Measurements from ENCODE around the gene PSMC3.

The PSMC3 gene

GRCh38 chr11:47442514-47442913 lies 16.3 kb upstream of the PSMC3 start:
- no peaks in the 10 kb centered on the region for H3K36me3 ChIP-seq (ENCODE audit: control insufficient read depth, insufficient read depth, low read length)
- H3K4me1 ChIP-seq (ENCODE audit: control insufficient read depth, insufficient read depth, low read length) = no peaks in the 10 kb centered on the region
- no peaks in the 10 kb centered on the region for H3K27me3 ChIP-seq (ENCODE audit: control insufficient read depth, insufficient read depth, low read length)
- no peak overlapping the region for H3K27ac ChIP-seq (ENCODE audit: low read depth, low read length)
- no peak overlapping the region for H3K4me3 ChIP-seq (ENCODE audit: low read depth, low read length)
- no peaks in the 10 kb centered on the region for H3K9me3 ChIP-seq (ENCODE audit: control insufficient read depth, insufficient read depth, low read length)
- no peak overlapping the region for H3K9ac ChIP-seq (ENCODE audit: low read depth, low read length)

DNA sequence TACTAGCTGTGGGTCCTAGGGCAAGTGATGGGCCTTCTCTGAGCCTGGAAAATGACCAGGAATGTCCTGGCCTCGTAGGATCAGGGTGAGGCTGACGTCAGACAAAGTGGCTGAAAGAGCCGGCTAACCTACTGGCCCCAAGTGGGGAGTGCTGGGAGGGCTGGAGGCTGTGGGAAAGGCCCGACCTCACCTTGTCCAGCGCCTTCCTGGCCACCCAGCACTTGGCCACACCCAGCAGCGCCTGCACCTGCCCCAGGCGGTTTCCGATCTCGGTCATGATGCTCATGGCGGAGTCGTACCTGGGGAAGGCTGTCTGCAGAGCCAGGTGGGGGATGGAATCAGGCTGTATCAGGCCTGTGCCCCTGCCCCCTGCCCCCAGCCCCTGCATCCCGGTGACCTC lies 15.2 kb upstream of the PSMC3 start:
- no peaks in the 10 kb centered on the region for H3K36me3 ChIP-seq (ENCODE audit: control insufficient read depth, insufficient read depth, low read length)
- no peaks in the 10 kb centered on the region for H3K4me1 ChIP-seq (ENCODE audit: control insufficient read depth, insufficient read depth, low read length)
- no peak overlapping the region for H3K9ac ChIP-seq (ENCODE audit: low read depth, low read length)
- H3K4me3 ChIP-seq (ENCODE audit: low read depth, low read length) = no peak overlapping the region
- no peak overlapping the region for H3K27ac ChIP-seq (ENCODE audit: low read depth, low read length)
- no peaks in the 10 kb centered on the region for H3K27me3 ChIP-seq (ENCODE audit: control insufficient read depth, insufficient read depth, low read length)
- H3K9me3 ChIP-seq (ENCODE audit: control insufficient read depth, insufficient read depth, low read length) = no peaks in the 10 kb centered on the region

DNA sequence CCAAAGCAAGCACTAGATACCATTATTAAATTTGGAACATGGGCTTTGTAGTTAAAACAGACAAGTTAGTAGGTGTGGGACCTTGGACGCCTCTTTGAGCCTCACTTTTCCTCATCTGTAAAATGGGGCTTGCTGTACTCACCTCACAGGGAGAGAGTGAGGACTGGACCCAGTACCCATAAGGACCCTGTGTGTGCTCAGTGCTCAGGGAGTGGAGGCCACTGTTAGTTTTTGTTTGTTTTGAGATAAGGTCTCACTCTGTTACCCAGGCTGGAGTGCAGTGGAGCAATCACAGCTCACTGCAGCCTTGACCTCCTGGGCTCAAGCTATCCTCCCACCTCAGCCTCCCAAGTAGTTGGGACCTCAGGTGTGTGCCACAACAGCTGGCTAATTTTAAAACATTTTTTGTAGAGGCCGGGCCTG lies 13.8 kb upstream of the PSMC3 start:
- no peak overlapping the region for H3K4me3 ChIP-seq (ENCODE audit: low read depth, low read length)
- no peaks in the 10 kb centered on the region for H3K9me3 ChIP-seq (ENCODE audit: control insufficient read depth, insufficient read depth, low read length)
- no peak overlapping the region for H3K9ac ChIP-seq (ENCODE audit: low read depth, low read length)
- no peak overlapping the region for H3K27ac ChIP-seq (ENCODE audit: low read depth, low read length)
- H3K36me3 ChIP-seq (ENCODE audit: control insufficient read depth, insufficient read depth, low read length) = no peaks in the 10 kb centered on the region
- no peaks in the 10 kb centered on the region for H3K4me1 ChIP-seq (ENCODE audit: control insufficient read depth, insufficient read depth, low read length)
- no peaks in the 10 kb centered on the region for H3K27me3 ChIP-seq (ENCODE audit: control insufficient read depth, insufficient read depth, low read length)

- Histone ChIP-seq H3K9ac (ENCODE audit: low read depth, low read length) (no peak overlapping the region), H3K4me1 (ENCODE audit: control insufficient read depth, insufficient read depth, low read length) (no peaks in the 10 kb centered on the region), H3K9me3 (ENCODE audit: control insufficient read depth, insufficient read depth, low read length) (no peaks in the 10 kb centered on the region), H3K27ac (ENCODE audit: low read depth, low read length) (no peak overlapping the region), H3K27me3 (ENCODE audit: control insufficient read depth, insufficient read depth, low read length) (no peaks in the 10 kb centered on the region), H3K36me3 (ENCODE audit: control insufficient read depth, insufficient read depth, low read length) (no peaks in the 10 kb centered on the region), H3K4me3 (ENCODE audit: low read depth, low read length) (no peak overlapping the region)
Measured at GRCh38 chr11:47438721-47439120, 12.5 kb upstream of the PSMC3 start.

DNA sequence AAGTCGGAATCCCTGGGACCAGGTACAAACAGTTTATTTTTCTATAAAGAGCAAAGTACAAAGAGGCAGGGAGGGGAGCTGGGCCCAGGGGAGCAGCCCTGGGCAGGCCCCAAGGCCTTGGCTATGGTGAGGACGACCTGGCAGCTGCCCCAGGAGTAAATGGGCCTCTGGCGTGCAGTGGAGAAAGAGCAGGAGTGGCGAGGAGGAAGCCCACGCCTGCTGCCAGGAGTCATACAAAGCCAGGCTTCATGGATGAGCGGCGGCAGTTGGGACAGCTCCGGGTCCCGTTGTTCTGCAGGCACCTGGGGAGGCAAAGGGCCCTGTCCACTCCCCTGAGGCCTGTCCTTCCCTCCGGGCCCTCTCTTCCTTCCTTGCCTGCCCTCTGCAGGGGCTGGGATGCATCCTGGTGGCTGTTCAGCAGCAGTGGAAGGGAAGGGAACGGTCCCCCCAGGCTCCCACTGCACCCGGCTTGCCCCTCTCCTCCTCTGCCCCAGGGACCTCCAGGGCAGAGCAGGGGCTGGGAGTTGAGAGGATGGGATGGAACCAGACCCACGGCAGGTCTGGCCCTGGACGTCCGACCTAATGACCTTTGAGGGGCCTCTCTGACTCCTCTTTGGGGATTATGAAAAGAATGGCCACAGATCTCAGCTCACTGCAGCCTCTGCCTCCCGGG lies 11.6 kb upstream of the PSMC3 start:
- no peak overlapping the region for H3K27ac ChIP-seq (ENCODE audit: low read depth, low read length)
- H3K4me3 ChIP-seq (ENCODE audit: low read depth, low read length) = no peak overlapping the region
- H3K27me3 ChIP-seq (ENCODE audit: control insufficient read depth, insufficient read depth, low read length) = no peaks in the 10 kb centered on the region
- no peaks in the 10 kb centered on the region for H3K9me3 ChIP-seq (ENCODE audit: control insufficient read depth, insufficient read depth, low read length)
- H3K36me3 ChIP-seq (ENCODE audit: control insufficient read depth, insufficient read depth, low read length) = no peaks in the 10 kb centered on the region
- H3K9ac ChIP-seq (ENCODE audit: low read depth, low read length) = no peak overlapping the region
- H3K4me1 ChIP-seq (ENCODE audit: control insufficient read depth, insufficient read depth, low read length) = no peaks in the 10 kb centered on the region

GRCh38 chr11:47437218-47437745 lies 11.0 kb upstream of the PSMC3 start:
- no peaks in the 10 kb centered on the region for H3K4me1 ChIP-seq (ENCODE audit: control insufficient read depth, insufficient read depth, low read length)
- no peak overlapping the region for H3K27ac ChIP-seq (ENCODE audit: low read depth, low read length)
- no peaks in the 10 kb centered on the region for H3K9me3 ChIP-seq (ENCODE audit: control insufficient read depth, insufficient read depth, low read length)
- no peaks in the 10 kb centered on the region for H3K27me3 ChIP-seq (ENCODE audit: control insufficient read depth, insufficient read depth, low read length)
- H3K9ac ChIP-seq (ENCODE audit: low read depth, low read length) = no peak overlapping the region
- H3K36me3 ChIP-seq (ENCODE audit: control insufficient read depth, insufficient read depth, low read length) = no peaks in the 10 kb centered on the region
- H3K4me3 ChIP-seq (ENCODE audit: low read depth, low read length) = no peak overlapping the region

GRCh38 chr11:47436726-47437125 lies 10.5 kb upstream of the PSMC3 start:
- H3K27ac ChIP-seq (ENCODE audit: low read depth, low read length) = no peak overlapping the region

DNA sequence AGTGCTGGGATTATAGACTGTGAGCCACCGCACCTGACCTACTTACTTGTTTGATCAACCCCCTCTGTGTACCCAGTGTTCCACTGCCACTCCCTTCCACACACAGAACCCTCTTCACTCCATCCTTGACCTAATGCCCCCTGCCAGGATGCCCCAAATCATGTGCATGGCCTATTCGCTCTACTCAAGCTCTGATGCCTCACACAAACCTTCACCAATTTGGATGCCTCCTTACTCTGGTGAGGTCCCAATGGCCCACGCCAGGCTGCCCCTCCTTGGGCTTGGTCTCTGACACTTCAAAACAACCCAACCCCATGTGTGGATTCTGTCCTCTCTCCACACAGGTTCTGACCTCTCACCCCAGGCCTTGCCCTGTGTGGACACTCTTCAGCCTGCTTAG lies 9.4 kb upstream of the PSMC3 start:
- H3K36me3 ChIP-seq (ENCODE audit: control insufficient read depth, insufficient read depth, low read length) = no peaks in the 10 kb centered on the region
- no peak overlapping the region for H3K4me3 ChIP-seq (ENCODE audit: low read depth, low read length)
- no peak overlapping the region for H3K9ac ChIP-seq (ENCODE audit: low read depth, low read length)
- no peak overlapping the region for H3K27ac ChIP-seq (ENCODE audit: low read depth, low read length)
- no peaks in the 10 kb centered on the region for H3K4me1 ChIP-seq (ENCODE audit: control insufficient read depth, insufficient read depth, low read length)
- no peaks in the 10 kb centered on the region for H3K9me3 ChIP-seq (ENCODE audit: control insufficient read depth, insufficient read depth, low read length)
- no peaks in the 10 kb centered on the region for H3K27me3 ChIP-seq (ENCODE audit: control insufficient read depth, insufficient read depth, low read length)

More at GRCh38 chr11:47436726-47437125, 10.5 kb upstream of the PSMC3 start:
- Histone ChIP-seq H3K4me3 (ENCODE audit: low read depth, low read length) (no peak overlapping the region), H3K9ac (ENCODE audit: low read depth, low read length) (no peak overlapping the region), H3K4me1 (ENCODE audit: control insufficient read depth, insufficient read depth, low read length) (no peaks in the 10 kb centered on the region), H3K27me3 (ENCODE audit: control insufficient read depth, insufficient read depth, low read length) (no peaks in the 10 kb centered on the region), H3K36me3 (ENCODE audit: control insufficient read depth, insufficient read depth, low read length) (no peaks in the 10 kb centered on the region), H3K9me3 (ENCODE audit: control insufficient read depth, insufficient read depth, low read length) (no peaks in the 10 kb centered on the region)

- H3K4me3 ChIP-seq (ENCODE audit: low read depth, low read length) = no peak overlapping the region
- no peaks in the 10 kb centered on the region for H3K4me1 ChIP-seq (ENCODE audit: control insufficient read depth, insufficient read depth, low read length)
- H3K9me3 ChIP-seq (ENCODE audit: control insufficient read depth, insufficient read depth, low read length) = no peaks in the 10 kb centered on the region
- H3K9ac ChIP-seq (ENCODE audit: low read depth, low read length) = no peak overlapping the region
- H3K36me3 ChIP-seq (ENCODE audit: control insufficient read depth, insufficient read depth, low read length) = no peaks in the 10 kb centered on the region
- no peak overlapping the region for H3K27ac ChIP-seq (ENCODE audit: low read depth, low read length)
- H3K27me3 ChIP-seq (ENCODE audit: control insufficient read depth, insufficient read depth, low read length) = no peaks in the 10 kb centered on the region
Measured at GRCh38 chr11:47434011-47434786, 8.0 kb upstream of the PSMC3 start.

DNA sequence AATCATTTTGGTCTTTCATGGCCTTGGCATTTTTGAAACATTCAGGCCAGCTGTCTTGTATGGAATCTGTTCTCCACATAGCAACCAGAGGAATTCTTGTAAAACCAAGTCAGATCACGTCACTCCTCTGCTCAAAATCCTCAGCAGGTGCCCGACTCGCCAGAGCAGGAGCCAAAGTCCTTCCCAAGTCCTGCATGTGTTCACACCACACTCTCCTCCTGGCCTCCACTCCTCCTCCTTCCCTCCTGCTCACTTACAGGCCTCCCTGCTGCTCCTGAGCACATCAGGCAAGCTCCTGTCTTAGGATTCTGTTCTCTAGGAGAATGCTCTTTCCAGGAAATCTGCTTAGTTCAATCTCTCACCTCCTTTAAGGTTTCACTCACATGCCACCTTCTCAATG lies 6.9 kb upstream of the PSMC3 start:
- Histone ChIP-seq H3K27me3 (ENCODE audit: control insufficient read depth, insufficient read depth, low read length) (no peaks in the 10 kb centered on the region), H3K9me3 (ENCODE audit: control insufficient read depth, insufficient read depth, low read length) (no peaks in the 10 kb centered on the region), H3K9ac (ENCODE audit: low read depth, low read length) (no peak overlapping the region), H3K27ac (ENCODE audit: low read depth, low read length) (no peak overlapping the region), H3K36me3 (ENCODE audit: control insufficient read depth, insufficient read depth, low read length) (no peaks in the 10 kb centered on the region), H3K4me3 (ENCODE audit: low read depth, low read length) (no peak overlapping the region), H3K4me1 (ENCODE audit: control insufficient read depth, insufficient read depth, low read length) (no peaks in the 10 kb centered on the region)

- H3K9me3 ChIP-seq (ENCODE audit: control insufficient read depth, insufficient read depth, low read length) = no peaks in the 10 kb centered on the region
- no peaks in the 10 kb centered on the region for H3K36me3 ChIP-seq (ENCODE audit: control insufficient read depth, insufficient read depth, low read length)
- H3K27me3 ChIP-seq (ENCODE audit: control insufficient read depth, insufficient read depth, low read length) = no peaks in the 10 kb centered on the region
- H3K27ac ChIP-seq (ENCODE audit: low read depth, low read length) = no peak overlapping the region
- no peak overlapping the region for H3K4me3 ChIP-seq (ENCODE audit: low read depth, low read length)
- H3K9ac ChIP-seq (ENCODE audit: low read depth, low read length) = no peak overlapping the region
- H3K4me1 ChIP-seq (ENCODE audit: control insufficient read depth, insufficient read depth, low read length) = no peaks in the 10 kb centered on the region
Measured at GRCh38 chr11:47431356-47432083, 5.3 kb upstream of the PSMC3 start.

Measured in HUES48 (cell line).